ENCODE data around the gene DSC3. TPM values are rescaled to one million over a fixed set of nuclear protein-coding genes. Genes with fewer than 3 reads are reported as not detected.

DSC3 gene
- total RNA-seq, 1 donor from 2014 or later, result 0.87 TPM

DNA sequence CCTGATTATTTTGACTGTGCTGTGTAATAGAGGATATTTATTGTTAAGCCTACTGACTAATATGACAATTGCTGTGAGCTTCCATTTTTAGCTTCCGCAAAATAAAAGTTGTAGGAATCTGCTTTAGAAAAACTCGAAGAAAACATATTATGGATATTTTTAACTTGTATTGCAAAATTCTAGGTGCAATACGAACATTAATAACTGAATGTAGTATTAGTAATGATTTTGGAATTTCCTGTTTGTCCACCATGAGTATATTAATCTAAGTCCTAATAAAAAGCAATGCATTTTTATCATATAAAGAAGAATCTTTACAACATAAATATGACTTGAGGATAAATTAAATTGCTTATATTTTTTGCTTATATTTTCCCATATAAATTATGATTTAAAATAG lies 2.4 kb upstream of the DSC3 start:
- H3K27ac Mint-ChIP-seq (ENCODE audit: unreplicated experiment), result no peak overlapping the region
- peaks cover 9% of the 10 kb centered on the region for H3K36me3 Mint-ChIP-seq (ENCODE audit: low read depth, unreplicated experiment)
- H3K4me3 Mint-ChIP-seq (ENCODE audit: unreplicated experiment), result no peak overlapping the region
- TF ChIP-seq, protein P1, sequence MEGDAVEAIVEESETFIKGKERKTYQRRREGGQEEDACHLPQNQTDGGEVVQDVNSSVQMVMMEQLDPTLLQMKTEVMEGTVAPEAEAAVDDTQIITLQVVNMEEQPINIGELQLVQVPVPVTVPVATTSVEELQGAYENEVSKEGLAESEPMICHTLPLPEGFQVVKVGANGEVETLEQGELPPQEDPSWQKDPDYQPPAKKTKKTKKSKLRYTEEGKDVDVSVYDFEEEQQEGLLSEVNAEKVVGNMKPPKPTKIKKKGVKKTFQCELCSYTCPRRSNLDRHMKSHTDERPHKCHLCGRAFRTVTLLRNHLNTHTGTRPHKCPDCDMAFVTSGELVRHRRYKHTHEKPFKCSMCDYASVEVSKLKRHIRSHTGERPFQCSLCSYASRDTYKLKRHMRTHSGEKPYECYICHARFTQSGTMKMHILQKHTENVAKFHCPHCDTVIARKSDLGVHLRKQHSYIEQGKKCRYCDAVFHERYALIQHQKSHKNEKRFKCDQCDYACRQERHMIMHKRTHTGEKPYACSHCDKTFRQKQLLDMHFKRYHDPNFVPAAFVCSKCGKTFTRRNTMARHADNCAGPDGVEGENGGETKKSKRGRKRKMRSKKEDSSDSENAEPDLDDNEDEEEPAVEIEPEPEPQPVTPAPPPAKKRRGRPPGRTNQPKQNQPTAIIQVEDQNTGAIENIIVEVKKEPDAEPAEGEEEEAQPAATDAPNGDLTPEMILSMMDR (IDR thresholded peaks at IDR 0.05; ENCODE audit: unreplicated experiment), result no peak
- H3K4me1 Mint-ChIP-seq (ENCODE audit: unreplicated experiment), result peaks cover 24% of the 10 kb centered on the region
- DNase-seq (ENCODE audit: low spot score), result no peak
- peaks cover 18% of the 10 kb centered on the region for H3K27me3 Mint-ChIP-seq (ENCODE audit: unreplicated experiment)
- no peaks in the 10 kb centered on the region for H3K9me3 Mint-ChIP-seq (ENCODE audit: unreplicated experiment)

GRCh38 chr18:31043709-31044108 lies 1.2 kb upstream of the DSC3 start:
- Mint-ChIP-seq H3K27ac (ENCODE audit: unreplicated experiment) (no peak overlapping the region), H3K36me3 (ENCODE audit: low read depth, unreplicated experiment) (peaks cover 9% of the 10 kb centered on the region), H3K4me3 (ENCODE audit: unreplicated experiment) (no peak overlapping the region), H3K27me3 (ENCODE audit: unreplicated experiment) (peaks cover 18% of the 10 kb centered on the region), H3K9me3 (ENCODE audit: unreplicated experiment) (no peaks in the 10 kb centered on the region), H3K4me1 (ENCODE audit: unreplicated experiment) (peaks cover 24% of the 10 kb centered on the region)
- no peak for DNase-seq (ENCODE audit: low spot score)
- TF ChIP-seq, protein P1 (IDR thresholded peaks at IDR 0.05; ENCODE audit: unreplicated experiment), result no peak

DNA sequence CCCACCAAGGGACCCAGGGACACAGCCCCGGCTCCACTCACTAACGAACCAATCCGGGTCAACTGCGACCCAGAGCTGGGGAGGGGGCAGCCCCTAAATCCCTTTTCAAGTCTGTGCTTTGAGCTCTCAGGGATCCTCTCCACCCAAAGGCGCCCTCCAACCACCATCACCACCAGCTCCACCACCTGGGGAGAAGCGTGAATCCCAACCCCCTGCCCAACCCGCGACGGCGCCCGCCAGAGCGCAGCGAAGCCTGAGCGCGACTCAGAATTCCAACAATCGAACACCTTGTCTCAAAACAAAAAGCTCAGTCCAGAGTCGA lies 497 bp downstream of the DSC3 start:
- Mint-ChIP-seq H3K4me1 (ENCODE audit: unreplicated experiment) (peaks cover 24% of the 10 kb centered on the region), H3K4me3 (ENCODE audit: unreplicated experiment) (peak overlapping the region; percentile 94), H3K9me3 (ENCODE audit: unreplicated experiment) (no peaks in the 10 kb centered on the region), H3K27me3 (ENCODE audit: unreplicated experiment) (peaks cover 18% of the 10 kb centered on the region), H3K36me3 (ENCODE audit: low read depth, unreplicated experiment) (peaks cover 9% of the 10 kb centered on the region), H3K27ac (ENCODE audit: unreplicated experiment) (no peak overlapping the region)
- TF ChIP-seq, protein P1 (IDR thresholded peaks at IDR 0.05; ENCODE audit: unreplicated experiment), result no peak
- no peak for DNase-seq (ENCODE audit: low spot score)

DNA sequence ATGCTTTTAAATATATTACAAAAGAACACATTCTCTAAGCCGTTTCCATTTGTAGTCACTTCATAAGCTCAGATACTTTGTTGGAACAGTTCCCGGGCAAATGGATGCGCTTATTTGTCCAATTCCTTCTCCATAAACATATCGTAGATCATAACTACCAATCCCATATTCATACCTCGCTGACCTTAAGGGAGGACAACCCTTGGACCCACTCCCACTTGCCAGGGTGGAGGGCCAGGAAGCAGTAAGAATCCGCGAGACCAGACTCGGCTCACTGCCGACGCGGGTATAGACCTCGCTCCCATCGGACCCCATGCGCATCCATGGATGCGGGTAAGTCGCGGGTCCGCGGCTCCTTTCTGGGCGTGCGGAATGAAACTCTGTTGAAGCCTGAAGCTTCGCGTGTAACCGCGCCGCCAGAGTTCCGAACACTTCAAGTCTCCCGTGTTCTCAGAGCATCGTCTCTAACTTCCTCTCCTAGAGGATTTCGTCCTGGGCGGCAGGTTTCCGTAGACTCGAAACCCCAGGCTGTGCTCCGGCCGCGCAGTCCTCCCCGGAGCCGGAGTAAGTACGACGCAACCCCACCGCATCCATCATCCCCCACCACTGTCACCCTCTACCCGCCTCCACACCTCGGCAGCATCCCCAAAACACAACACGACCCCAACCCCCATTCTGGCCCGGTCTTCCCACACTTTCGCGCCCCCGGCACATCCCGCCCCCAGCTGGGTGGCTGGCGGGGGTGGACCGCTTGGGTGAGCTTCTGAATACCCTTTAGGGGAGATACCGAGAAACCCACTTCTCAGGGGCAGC lies 1.1 kb downstream of the DSC3 start:
- Mint-ChIP-seq H3K36me3 (ENCODE audit: low read depth, unreplicated experiment) (peaks cover 9% of the 10 kb centered on the region), H3K27me3 (ENCODE audit: unreplicated experiment) (peaks cover 18% of the 10 kb centered on the region), H3K4me3 (ENCODE audit: unreplicated experiment) (peak overlapping the region; percentile 94), H3K9me3 (ENCODE audit: unreplicated experiment) (no peaks in the 10 kb centered on the region), H3K27ac (ENCODE audit: unreplicated experiment) (no peak overlapping the region), H3K4me1 (ENCODE audit: unreplicated experiment) (peaks cover 24% of the 10 kb centered on the region)
- TF ChIP-seq, protein P1 (IDR thresholded peaks at IDR 0.05; ENCODE audit: unreplicated experiment), result no peak
- DNase-seq (ENCODE audit: low spot score), result peak; percentile 28

DNA sequence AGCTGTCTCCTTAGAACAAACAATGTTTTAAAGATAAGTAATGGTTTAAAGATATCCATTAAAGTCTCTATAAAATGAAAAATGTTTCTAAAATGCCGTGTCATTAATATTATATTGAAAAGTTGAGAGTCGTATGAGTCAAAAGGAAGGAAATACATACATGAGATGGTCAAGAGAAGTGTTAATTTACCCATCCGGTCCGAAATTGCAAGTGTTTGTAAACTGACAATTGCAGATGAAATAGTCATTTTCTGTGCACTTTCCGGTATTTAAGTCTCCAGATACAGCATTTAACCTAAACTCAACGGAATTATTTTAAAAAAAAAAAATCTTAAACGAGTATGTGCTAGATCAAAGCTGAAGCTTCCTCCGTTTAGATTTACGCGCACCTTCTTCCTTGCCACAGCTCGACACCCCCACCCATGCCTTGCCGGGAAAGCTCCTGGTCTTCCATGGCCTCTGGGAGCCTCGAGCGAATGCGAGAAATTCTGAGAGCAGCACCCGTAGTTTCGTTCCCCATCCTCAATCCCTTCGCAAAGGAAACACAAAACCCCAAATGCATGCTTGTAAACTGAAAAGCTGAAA lies 1.8 kb downstream of the DSC3 start:
- Mint-ChIP-seq H3K27ac (ENCODE audit: unreplicated experiment) (no peak overlapping the region), H3K4me1 (ENCODE audit: unreplicated experiment) (peaks cover 24% of the 10 kb centered on the region), H3K27me3 (ENCODE audit: unreplicated experiment) (peaks cover 17% of the 10 kb centered on the region), H3K9me3 (ENCODE audit: unreplicated experiment) (no peaks in the 10 kb centered on the region), H3K4me3 (ENCODE audit: unreplicated experiment) (peak overlapping the region; percentile 94), H3K36me3 (ENCODE audit: low read depth, unreplicated experiment) (peaks cover 9% of the 10 kb centered on the region)
- TF ChIP-seq, protein P1 (IDR thresholded peaks at IDR 0.05; ENCODE audit: unreplicated experiment), result no peak
- peak; percentile 18 for DNase-seq (ENCODE audit: low spot score)
